Mucosa of stomach (tissue), 1 donor: Measurements from ENCODE around the gene SMOC1.

Source experiments
- H3K27me3 ChIP-seq: one replicate; pipeline ENCODE4 v1.7.0; 2013; ENCODE audit warnings: mild to moderate bottlenecking, low read length; ENCODE audit not compliant: control insufficient read depth, insufficient read depth
- H3K36me3 ChIP-seq: one replicate; pipeline ENCODE4 v1.7.0; 2013; ENCODE audit warnings: low read length; ENCODE audit not compliant: control insufficient read depth, insufficient read depth
- H3K4me1 ChIP-seq: one replicate; pipeline ENCODE4 v1.7.0; 2013; ENCODE audit warnings: mild to moderate bottlenecking, low read length; ENCODE audit not compliant: control insufficient read depth, insufficient read depth
- H3K4me3 ChIP-seq: one replicate; pipeline ENCODE4 v1.7.0; 2013; ENCODE audit warnings: low read length
- H3K9ac ChIP-seq: one replicate; pipeline ENCODE4 v1.7.0; 2013; ENCODE audit warnings: mild to moderate bottlenecking, low read length, moderate library complexity
- H3K9me3 ChIP-seq: one replicate; pipeline ENCODE4 v1.7.0; 2013; ENCODE audit warnings: mild to moderate bottlenecking, low read length, moderate library complexity; ENCODE audit not compliant: control insufficient read depth
- donor health status: Pancreatic carcinoma.

SMOC1 gene

DNA sequence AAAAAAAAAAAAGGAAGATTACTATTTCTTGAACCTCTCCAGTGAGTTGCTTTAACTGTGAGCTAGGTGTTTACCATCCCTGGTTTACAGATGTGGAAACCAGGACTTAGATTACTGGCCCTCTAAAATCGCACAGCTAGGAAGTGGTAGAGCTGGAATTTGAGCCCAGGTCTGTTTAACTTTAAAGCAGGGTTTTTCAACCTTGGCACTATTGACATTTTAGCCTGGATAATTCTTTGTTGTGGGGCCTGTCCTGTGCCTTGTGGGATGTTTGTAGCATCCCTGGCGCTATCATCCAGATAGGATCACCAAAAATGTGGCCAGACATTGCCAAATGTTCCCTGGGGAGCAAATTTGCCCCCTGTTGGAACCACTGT, 28.5 kb upstream of the SMOC1 start:
- Histone ChIP-seq H3K27me3 (no peaks in the 10 kb centered on the region), H3K4me3 (no peak overlapping the region), H3K9ac (no peak overlapping the region), H3K36me3 (no peaks in the 10 kb centered on the region), H3K4me1 (no peaks in the 10 kb centered on the region), H3K9me3 (no peaks in the 10 kb centered on the region)

DNA sequence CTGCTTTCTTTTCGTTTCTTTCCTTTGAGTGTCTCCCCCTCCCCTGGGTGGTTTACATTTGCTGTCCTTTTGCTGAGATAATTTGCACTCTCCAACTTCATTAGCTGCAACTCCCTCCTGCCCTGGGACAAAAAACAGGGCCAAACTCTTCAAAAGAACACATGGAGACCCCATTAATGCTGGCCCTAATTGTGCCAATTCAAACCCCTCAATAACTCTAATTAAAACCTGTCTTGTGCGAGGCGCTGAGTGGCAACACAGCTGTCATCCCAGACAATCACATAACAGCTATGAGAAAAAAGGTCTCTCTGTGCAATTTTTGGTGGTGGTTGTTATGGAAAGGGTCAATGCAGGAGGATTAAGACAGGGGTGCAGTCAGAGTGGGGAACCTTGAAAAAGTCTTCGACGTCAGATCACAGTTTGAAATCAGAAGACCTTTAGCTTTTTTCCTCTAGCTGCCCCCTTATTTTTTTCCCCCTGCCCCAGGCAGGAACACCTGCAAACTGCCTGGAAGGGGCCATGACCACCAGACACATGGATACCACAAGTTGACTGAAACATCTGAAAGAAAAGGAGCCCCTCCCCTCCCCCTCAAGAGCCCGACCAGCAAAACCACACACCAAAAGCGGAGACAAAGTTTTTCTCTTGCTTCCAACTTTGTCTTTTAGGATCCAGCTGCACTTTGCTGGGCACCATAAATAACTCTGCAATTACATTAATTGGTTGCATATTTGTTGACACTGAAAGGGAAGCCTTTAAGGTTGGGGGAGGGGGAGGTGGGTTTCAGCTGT, 26.5 kb upstream of the SMOC1 start:
- Histone ChIP-seq H3K4me3 (no peak overlapping the region), H3K9me3 (no peaks in the 10 kb centered on the region), H3K36me3 (no peaks in the 10 kb centered on the region), H3K4me1 (no peaks in the 10 kb centered on the region), H3K27me3 (no peaks in the 10 kb centered on the region), H3K9ac (no peak overlapping the region)

- no peaks in the 10 kb centered on the region for H3K9me3 ChIP-seq
- H3K4me3 ChIP-seq: no peak overlapping the region
- no peak overlapping the region for H3K9ac ChIP-seq
- no peaks in the 10 kb centered on the region for H3K27me3 ChIP-seq
- no peaks in the 10 kb centered on the region for H3K36me3 ChIP-seq
- H3K4me1 ChIP-seq: no peaks in the 10 kb centered on the region
Observed at GRCh38 chr14:69853774-69854173, 25.4 kb upstream of the SMOC1 start.

- no peaks in the 10 kb centered on the region for H3K9me3 ChIP-seq
- H3K27me3 ChIP-seq: peaks cover 2% of the 10 kb centered on the region
- no peak overlapping the region for H3K4me3 ChIP-seq
- no peaks in the 10 kb centered on the region for H3K4me1 ChIP-seq
- H3K36me3 ChIP-seq: no peaks in the 10 kb centered on the region
- no peak overlapping the region for H3K9ac ChIP-seq
Observed at GRCh38 chr14:69854598-69854997, 24.6 kb upstream of the SMOC1 start.

GRCh38 chr14:69855180-69855832, 23.9 kb upstream of the SMOC1 start:
- Histone ChIP-seq H3K4me1 (no peaks in the 10 kb centered on the region), H3K9me3 (no peaks in the 10 kb centered on the region), H3K4me3 (no peak overlapping the region), H3K36me3 (no peaks in the 10 kb centered on the region), H3K27me3 (peaks cover 4% of the 10 kb centered on the region), H3K9ac (no peak overlapping the region)

DNA sequence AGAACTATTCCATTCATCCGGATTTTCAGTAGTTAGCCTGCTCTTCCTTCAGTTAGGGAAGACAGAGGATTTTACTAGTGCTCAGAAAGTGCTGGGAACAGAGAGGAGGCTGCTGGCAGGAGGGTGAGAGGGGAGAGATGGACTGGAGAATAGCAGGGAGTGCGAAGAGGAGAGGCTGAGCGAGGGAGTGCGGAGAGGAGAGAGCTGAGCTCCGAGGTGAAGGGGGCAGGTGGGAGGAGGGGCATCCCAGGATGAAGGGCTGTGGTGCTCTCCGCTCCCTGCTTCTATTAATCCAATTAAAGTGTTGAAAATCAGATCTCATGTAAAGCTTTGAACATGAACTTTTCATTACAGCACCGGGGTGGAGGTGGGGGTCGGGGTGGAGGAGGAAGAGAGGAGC, 20.4 kb upstream of the SMOC1 start:
- Histone ChIP-seq H3K27me3 (peaks cover 4% of the 10 kb centered on the region), H3K36me3 (no peaks in the 10 kb centered on the region), H3K9ac (no peak overlapping the region), H3K4me1 (no peaks in the 10 kb centered on the region), H3K9me3 (no peaks in the 10 kb centered on the region), H3K4me3 (no peak overlapping the region)

DNA sequence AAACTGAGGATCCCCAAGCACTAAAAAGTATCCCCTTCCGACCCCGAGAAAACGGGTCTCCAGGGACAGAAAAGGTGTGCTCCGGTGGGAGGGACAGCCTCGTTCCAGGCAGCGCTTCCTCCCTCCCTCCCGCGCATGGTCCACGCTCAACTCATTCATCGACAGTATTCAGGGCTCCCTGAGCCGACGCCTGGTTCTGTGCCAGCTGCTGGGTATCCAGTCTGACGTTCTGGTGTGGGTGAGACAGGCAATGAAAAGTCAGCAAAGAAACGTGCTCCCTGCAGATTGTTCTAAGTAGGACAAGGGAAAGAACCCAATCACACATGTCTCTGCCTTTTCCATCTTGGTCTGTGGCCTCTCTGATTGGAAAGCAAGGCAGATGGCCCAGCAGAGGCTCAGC, 19.6 kb upstream of the SMOC1 start:
- no peak overlapping the region for H3K4me3 ChIP-seq
- H3K4me1 ChIP-seq: no peaks in the 10 kb centered on the region
- no peak overlapping the region for H3K9ac ChIP-seq
- H3K36me3 ChIP-seq: no peaks in the 10 kb centered on the region
- H3K9me3 ChIP-seq: no peaks in the 10 kb centered on the region
- peaks cover 4% of the 10 kb centered on the region for H3K27me3 ChIP-seq

GRCh38 chr14:69860221-69860620, 19.0 kb upstream of the SMOC1 start:
- H3K4me3 ChIP-seq: no peak overlapping the region
- no peaks in the 10 kb centered on the region for H3K4me1 ChIP-seq
- no peak overlapping the region for H3K9ac ChIP-seq
- no peaks in the 10 kb centered on the region for H3K36me3 ChIP-seq
- H3K9me3 ChIP-seq: no peaks in the 10 kb centered on the region
- peaks cover 4% of the 10 kb centered on the region for H3K27me3 ChIP-seq

DNA sequence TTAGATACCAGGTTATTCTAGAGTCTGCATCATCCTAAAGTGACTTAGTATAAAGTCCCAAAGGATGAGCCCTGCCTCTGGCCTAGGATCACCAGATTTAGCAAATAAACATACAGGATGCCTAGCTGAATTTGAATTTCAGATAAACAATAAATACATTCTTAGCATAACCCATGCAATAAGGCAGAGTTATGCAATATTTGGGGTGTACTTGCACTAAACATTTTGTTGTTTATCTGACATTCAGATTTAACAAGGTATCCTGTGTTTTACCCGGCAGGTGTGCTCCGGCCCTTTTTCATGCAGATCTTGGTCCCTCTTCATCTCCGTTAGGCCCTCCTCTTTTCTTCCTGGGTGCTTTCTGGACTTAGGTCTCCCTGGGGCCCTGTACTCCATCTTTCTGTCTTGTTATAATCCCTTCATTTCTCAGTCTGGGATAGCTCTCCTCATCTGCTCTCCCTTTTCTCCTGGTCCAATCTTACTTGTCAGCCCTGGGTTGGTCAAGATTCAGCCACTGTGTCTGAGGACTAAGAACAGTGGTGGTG, 18.1 kb upstream of the SMOC1 start:
- H3K27me3 ChIP-seq: peaks cover 4% of the 10 kb centered on the region
- no peak overlapping the region for H3K9ac ChIP-seq
- no peaks in the 10 kb centered on the region for H3K4me1 ChIP-seq
- H3K36me3 ChIP-seq: no peaks in the 10 kb centered on the region
- no peak overlapping the region for H3K4me3 ChIP-seq
- no peaks in the 10 kb centered on the region for H3K9me3 ChIP-seq

DNA sequence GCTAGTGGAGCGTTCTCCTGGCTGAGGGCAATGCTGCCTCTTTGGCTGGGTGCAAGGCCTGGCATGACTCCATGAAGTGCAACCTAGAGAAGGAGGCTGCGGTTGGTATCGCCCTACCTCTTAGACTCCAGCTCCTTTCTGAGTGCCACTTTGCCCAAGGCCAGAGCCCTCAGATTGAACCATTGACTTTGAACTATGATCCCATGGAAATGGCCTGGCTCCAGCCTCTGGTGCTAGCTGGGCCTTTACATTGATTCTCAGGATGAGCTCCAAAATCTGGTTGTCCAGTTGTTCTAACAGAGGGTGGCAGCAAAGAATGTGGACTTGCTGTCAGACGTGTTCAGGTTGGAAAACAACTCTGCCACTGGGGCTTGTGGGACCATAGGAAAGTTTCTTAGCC, 16.1 kb upstream of the SMOC1 start:
- H3K27me3 ChIP-seq: peaks cover 4% of the 10 kb centered on the region
- H3K4me3 ChIP-seq: no peak overlapping the region
- no peaks in the 10 kb centered on the region for H3K9me3 ChIP-seq
- H3K36me3 ChIP-seq: no peaks in the 10 kb centered on the region
- no peak overlapping the region for H3K9ac ChIP-seq
- H3K4me1 ChIP-seq: no peaks in the 10 kb centered on the region

GRCh38 chr14:69865701-69866365, 13.4 kb upstream of the SMOC1 start:
- H3K9ac ChIP-seq: no peak overlapping the region
- H3K9me3 ChIP-seq: no peaks in the 10 kb centered on the region
- no peaks in the 10 kb centered on the region for H3K27me3 ChIP-seq
- no peaks in the 10 kb centered on the region for H3K4me1 ChIP-seq
- H3K4me3 ChIP-seq: no peak overlapping the region
- no peaks in the 10 kb centered on the region for H3K36me3 ChIP-seq

GRCh38 chr14:69868363-69868963, 10.8 kb upstream of the SMOC1 start:
- Histone ChIP-seq H3K27me3 (no peaks in the 10 kb centered on the region), H3K9me3 (no peaks in the 10 kb centered on the region), H3K4me3 (no peak overlapping the region), H3K36me3 (no peaks in the 10 kb centered on the region), H3K4me1 (no peaks in the 10 kb centered on the region), H3K9ac (no peak overlapping the region)
